HepG2 (cell line): ENCODE results near the gene HDGFL2. TPM values are rescaled to one million over a fixed set of nuclear protein-coding genes. Genes with fewer than 3 reads are reported as not detected.
A peak's percentile ranks its signal among the peaks of the same experiment; 100 is the strongest.

Experiments
- AGO1 ChIP-seq: fragments of 200-400 bp; formaldehyde crosslinking; IDR thresholded peaks from 2 replicates; pipeline ENCODE4 v1.6.1; 2017; ENCODE audit warnings: mild to moderate bottlenecking, low read depth, low read length, moderate library complexity; ENCODE audit not compliant: poor library complexity, severe bottlenecking
- ATF6 ChIP-seq: sonication (generic); formaldehyde crosslinking; conservative IDR thresholded peaks from 2 replicates; pipeline ENCODE4 v1.4.0; 2020; ENCODE audit warnings: missing genetic modification reagents
- ATRX ChIP-seq: sonication (generic); formaldehyde crosslinking; IDR thresholded peaks from 2 replicates; pipeline ENCODE4 v1.4.0; 2020; ENCODE audit warnings: missing genetic modification reagents, borderline replicate concordance
- BCL3 ChIP-seq: sonication (generic); formaldehyde crosslinking; IDR thresholded peaks from 2 replicates; pipeline ENCODE4 v1.5.1; 2020; ENCODE audit warnings: mild to moderate bottlenecking, missing genetic modification reagents, moderate library complexity
- CCAR2 ChIP-seq: fragments of 200-400 bp; formaldehyde crosslinking; optimal IDR thresholded peaks from 2 replicates; pipeline ENCODE3; 2018; ENCODE audit warnings: low read depth, mild to moderate bottlenecking, low read length, moderate library complexity
- DNMT1 ChIP-seq: sonication (generic); formaldehyde crosslinking; IDR thresholded peaks from 2 replicates; pipeline ENCODE4 v1.5.1; 2020; ENCODE audit warnings: mild to moderate bottlenecking, missing genetic modification reagents
- FLYWCH1 ChIP-seq: sonication (generic); formaldehyde crosslinking; IDR thresholded peaks from 2 replicates; pipeline ENCODE4 v1.8.1; 2023; ENCODE audit warnings: mild to moderate bottlenecking, missing genetic modification reagents
- HDAC1 ChIP-seq: sonication (generic); formaldehyde crosslinking; IDR thresholded peaks from 2 replicates; pipeline ENCODE4 v1.5.1; 2020; ENCODE audit warnings: mild to moderate bottlenecking, missing genetic modification reagents
- HOXA3 ChIP-seq: sonication (generic); formaldehyde crosslinking; IDR thresholded peaks from 2 replicates; pipeline ENCODE4 v1.5.0; 2020; ENCODE audit warnings: missing genetic modification reagents
- KLF15 ChIP-seq: sonication (generic); formaldehyde crosslinking; IDR thresholded peaks from 2 replicates; pipeline ENCODE4 v1.8.1; 2023; ENCODE audit warnings: borderline replicate concordance, mild to moderate bottlenecking, inconsistent platforms, missing genetic modification reagents, mixed read lengths
- LBX2 ChIP-seq: sonication (generic); formaldehyde crosslinking; IDR thresholded peaks from 2 replicates; pipeline ENCODE4 v1.5.0; 2020; ENCODE audit warnings: missing genetic modification reagents, mild to moderate bottlenecking, borderline replicate concordance
- MED8 ChIP-seq: sonication (generic); formaldehyde crosslinking; IDR thresholded peaks from 2 replicates; pipeline ENCODE4 v1.8.1; 2023; ENCODE audit warnings: mild to moderate bottlenecking, missing genetic modification reagents; ENCODE audit not compliant: insufficient replicate concordance
- PBX2 ChIP-seq: IDR thresholded peaks from 2 replicates; pipeline ENCODE4 v1.6.1; 2016; ENCODE audit warnings: control low read depth
- PCBP2 ChIP-seq: fragments of 200-400 bp; formaldehyde crosslinking; optimal IDR thresholded peaks from 2 replicates; pipeline ENCODE3; 2018; ENCODE audit warnings: low read length, low read depth; ENCODE audit not compliant: poor library complexity, severe bottlenecking
- PHF20 ChIP-seq: sonication (generic); formaldehyde crosslinking; IDR thresholded peaks from 2 replicates; pipeline ENCODE4 v1.5.0; 2020; ENCODE audit warnings: mild to moderate bottlenecking, missing genetic modification reagents
- PRMT3 ChIP-seq: sonication (generic); formaldehyde crosslinking; IDR thresholded peaks from 2 replicates; pipeline ENCODE4 v1.8.1; 2022; ENCODE audit warnings: low read depth, mild to moderate bottlenecking, moderate library complexity, missing genetic modification reagents, borderline replicate concordance
- RARA ChIP-seq: IDR thresholded peaks from 2 replicates; pipeline ENCODE4 v1.6.1; 2016; ENCODE audit warnings: missing genetic modification reagents, missing compliant biosample characterization
- SETDB1 ChIP-seq: sonication (generic); formaldehyde crosslinking; IDR thresholded peaks from 2 replicates; pipeline ENCODE4 v1.5.1; 2020; ENCODE audit warnings: missing genetic modification reagents, mild to moderate bottlenecking, borderline replicate concordance
- SMARCC2 ChIP-seq: fragments of 450-650 bp; IDR thresholded peaks from 2 replicates; pipeline ENCODE4 v1.6.1; 2017; ENCODE audit warnings: antibody characterized with exemption, mild to moderate bottlenecking
- ZFAT ChIP-seq: sonication (generic); formaldehyde crosslinking; conservative IDR thresholded peaks from 2 replicates; pipeline ENCODE4 v1.8.1; 2023; ENCODE audit warnings: missing genetic modification reagents, inconsistent platforms
- ZNF143 ChIP-seq: sonication (generic); formaldehyde crosslinking; IDR thresholded peaks from 2 replicates; pipeline ENCODE4 v1.4.0; 2020; ENCODE audit warnings: missing genetic modification reagents
- ZNF317 ChIP-seq: sonication (generic); formaldehyde crosslinking; IDR thresholded peaks from 2 replicates; pipeline ENCODE4 v1.5.0; 2020; ENCODE audit warnings: mild to moderate bottlenecking, missing genetic modification reagents
- ZNF552 ChIP-seq: sonication (generic); formaldehyde crosslinking; IDR thresholded peaks from 2 replicates; pipeline ENCODE4 v1.9.0; 2022; ENCODE audit warnings: missing genetic modification reagents, mild to moderate bottlenecking, borderline replicate concordance
- ZNF570 ChIP-seq: sonication (generic); formaldehyde crosslinking; IDR thresholded peaks from 2 replicates; pipeline ENCODE4 v1.4.0; 2020; ENCODE audit warnings: mild to moderate bottlenecking, missing genetic modification reagents, borderline replicate concordance
- ZNF703 ChIP-seq: sonication (generic); formaldehyde crosslinking; IDR thresholded peaks from 2 replicates; pipeline ENCODE4 v1.5.1; 2020; ENCODE audit warnings: missing genetic modification reagents, mild to moderate bottlenecking, moderate library complexity, borderline replicate concordance
- ZNF879 ChIP-seq: sonication (generic); formaldehyde crosslinking; IDR thresholded peaks from 2 replicates; pipeline ENCODE4 v1.8.1; 2023; ENCODE audit warnings: missing genetic modification reagents
- polyA plus RNA-seq, 8 experiments: library from polyadenylated mRNA; depleted of rRNA in 3 of 8; stranded (reverse) in 7 of 8; unstranded in 1 of 8; fragments of >200 nt; fragmentation: Illumina TruSeq in 4 of 8; extraction: Trizol in 4 of 8; gene quantifications; 2 replicates each; pipeline versions ENCODE4 v1.2.1 to v1.2.3, GENCODE V29; 2011 to 2016; ENCODE audit warnings: low read depth in 4 of 8, missing spikeins in 1 of 8, mixed read lengths in 1 of 8; ENCODE audit not compliant: insufficient read depth in 1 of 8
- total RNA-seq, 5 experiments: library from RNA; depleted of rRNA; stranded (reverse); fragments of >200 nt; fragmentation: Illumina TruSeq; extraction: Trizol; gene quantifications; 2 replicates each; pipeline ENCODE4 v1.2.3, GENCODE V29; 2016; ENCODE audit warnings: low read depth in 1 of 5

HDGFL2 gene
- total and polyA plus RNA-seq, 2 of the 13 experiments (the other 11 are each of a cell fraction or from before 2014, with no cell fraction given): 20.0 to 51.1 TPM

GRCh38 chr19:4531562-4532165 is 59.6 kb downstream of the HDGFL2 start (continued):
- peak; percentile 68; the same call in 1 of the 2 replicates for TF ChIP-seq BCL3 (CRISPR knock-in tag)
- TF ChIP-seq ZNF570 (CRISPR knock-in tag): no peak
- TF ChIP-seq ZNF703: no peak
- no peak for TF ChIP-seq PBX2 (CRISPR knock-in tag)
- peak; percentile 52; the same call in 1 of the 2 replicates for TF ChIP-seq ZNF317 (CRISPR knock-in tag)
- no peak for TF ChIP-seq PHF20 (CRISPR knock-in tag)
- TF ChIP-seq RARA (CRISPR knock-in tag): peak; percentile 72
- TF ChIP-seq ATF6: no peak
- no peak for TF ChIP-seq ZNF879
- TF ChIP-seq CCAR2: no peak
- TF ChIP-seq ZFAT (CRISPR knock-in tag): no peak
- TF ChIP-seq DNMT1 (CRISPR knock-in tag): no peak; the same call in 1 of the 2 replicates
- TF ChIP-seq ZNF552: peak; percentile 66; the same call in 1 of the 2 replicates
- TF ChIP-seq LBX2: peak; percentile 95; the same call in 1 of the 2 replicates
- TF ChIP-seq SETDB1 (CRISPR knock-in tag): no peak
- no peak for TF ChIP-seq ATRX (CRISPR knock-in tag)
- 0 out of 2 replicates have a peak, but pooled peaks have one; percentile 60 for TF ChIP-seq KLF15 (CRISPR knock-in tag)
- no peak for TF ChIP-seq MED8 (CRISPR knock-in tag)
- no peak for TF ChIP-seq FLYWCH1 (CRISPR knock-in tag)
- TF ChIP-seq AGO1: no peak
- no peak for TF ChIP-seq PRMT3 (CRISPR knock-in tag)
- peak; percentile 86 for TF ChIP-seq HOXA3 (CRISPR knock-in tag)
- no peak for TF ChIP-seq PCBP2
- peak; percentile 86 for TF ChIP-seq HDAC1
- TF ChIP-seq SMARCC2: no peak
- TF ChIP-seq ZNF143 (CRISPR knock-in tag): no peak
